Parathyroid adenoma (tissue), 2 donors: ENCODE measurements around the gene ZNF746.
"Not testable (repeated sequence)": the region's sequence is repeated elsewhere in the genome, so short reads cannot be mapped to it uniquely, and the experiment has no call there.

ENCODE experiments used
- H2AFZ ChIP-seq: fragments of 300-600 bp; sonication (generic); one replicate; pipeline ENCODE4 v1.7.0; 2017; ENCODE audit warnings: antibody characterized with exemption, mild to moderate bottlenecking
- H3K27ac ChIP-seq: fragments of 300-600 bp; sonication (generic); one replicate; pipeline ENCODE4 v1.7.0; 2017
- H3K27me3 ChIP-seq: fragments of 300-600 bp; sonication (generic); one replicate; pipeline ENCODE4 v1.7.0; 2017; ENCODE audit warnings: low read length; ENCODE audit not compliant: control insufficient read depth, insufficient read depth
- H3K36me3 ChIP-seq: fragments of 300-600 bp; sonication (generic); one replicate; pipeline ENCODE4 v1.7.0; 2017; ENCODE audit warnings: low read length; ENCODE audit not compliant: control insufficient read depth, insufficient read depth
- H3K4me1 ChIP-seq: fragments of 300-600 bp; sonication (generic); one replicate; pipeline ENCODE4 v1.7.0; 2017; ENCODE audit warnings: control low read depth
- H3K4me2 ChIP-seq: fragments of 300-600 bp; sonication (generic); one replicate; pipeline ENCODE4 v1.7.0; 2017; ENCODE audit warnings: low read length
- H3K4me3 ChIP-seq: fragments of 300-600 bp; sonication (generic); one replicate; pipeline ENCODE4 v1.7.0; 2017; ENCODE audit warnings: low read depth, low read length
- H3K79me2 ChIP-seq: fragments of 300-600 bp; sonication (generic); one replicate; pipeline ENCODE4 v1.7.0; 2017; ENCODE audit warnings: control low read depth
- H3K9ac ChIP-seq: fragments of 300-600 bp; sonication (generic); one replicate; pipeline ENCODE4 v1.7.0; 2017; ENCODE audit warnings: mild to moderate bottlenecking
- H3K9me3 ChIP-seq: fragments of 300-600 bp; sonication (generic); one replicate; pipeline ENCODE4 v1.7.0; 2017; ENCODE audit warnings: low read length; ENCODE audit not compliant: control insufficient read depth
- TF ChIP-seq, protein P1 (sequence below): fragments of 300-600 bp; sonication (generic); IDR thresholded peaks from one replicate; pipeline ENCODE4 v1.7.0; 2017; ENCODE audit warnings: antibody characterized with exemption, mild to moderate bottlenecking
- donor health status: primary hyperparathyroidism.

Gene ZNF746

DNA sequence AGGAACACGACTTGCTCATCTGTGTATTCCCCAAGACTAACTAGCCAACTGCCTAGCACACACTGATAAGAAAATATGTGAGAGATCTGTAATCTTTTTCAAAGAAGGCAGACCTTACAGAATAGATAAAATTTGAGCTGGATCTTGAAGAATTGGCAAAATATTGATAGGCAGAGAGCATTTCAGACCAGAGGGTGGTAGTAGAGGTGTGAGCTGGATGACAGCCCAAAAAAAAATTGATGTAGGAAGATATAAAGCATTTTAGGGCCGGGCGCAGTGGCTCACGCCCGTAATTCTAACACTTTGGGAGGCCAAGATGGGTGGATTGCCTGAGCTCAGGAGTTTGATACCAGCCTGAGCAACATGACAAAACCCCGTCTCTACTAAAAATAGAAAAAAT, 1.2 kb upstream of the ZNF746 start:
- Histone ChIP-seq H3K9me3 (no peaks in the 10 kb centered on the region), H3K36me3 (no peaks in the 10 kb centered on the region), H3K4me2 (no peak overlapping the region), H3K4me1 (peaks cover 16% of the 10 kb centered on the region), H3K27ac (no peak overlapping the region), H3K4me3 (no peak overlapping the region), H2AFZ (no peak overlapping the region), H3K9ac (no peak overlapping the region), H3K79me2 (peaks cover 5% of the 10 kb centered on the region), H3K27me3 (no peaks in the 10 kb centered on the region)
- TF ChIP-seq, protein P1, sequence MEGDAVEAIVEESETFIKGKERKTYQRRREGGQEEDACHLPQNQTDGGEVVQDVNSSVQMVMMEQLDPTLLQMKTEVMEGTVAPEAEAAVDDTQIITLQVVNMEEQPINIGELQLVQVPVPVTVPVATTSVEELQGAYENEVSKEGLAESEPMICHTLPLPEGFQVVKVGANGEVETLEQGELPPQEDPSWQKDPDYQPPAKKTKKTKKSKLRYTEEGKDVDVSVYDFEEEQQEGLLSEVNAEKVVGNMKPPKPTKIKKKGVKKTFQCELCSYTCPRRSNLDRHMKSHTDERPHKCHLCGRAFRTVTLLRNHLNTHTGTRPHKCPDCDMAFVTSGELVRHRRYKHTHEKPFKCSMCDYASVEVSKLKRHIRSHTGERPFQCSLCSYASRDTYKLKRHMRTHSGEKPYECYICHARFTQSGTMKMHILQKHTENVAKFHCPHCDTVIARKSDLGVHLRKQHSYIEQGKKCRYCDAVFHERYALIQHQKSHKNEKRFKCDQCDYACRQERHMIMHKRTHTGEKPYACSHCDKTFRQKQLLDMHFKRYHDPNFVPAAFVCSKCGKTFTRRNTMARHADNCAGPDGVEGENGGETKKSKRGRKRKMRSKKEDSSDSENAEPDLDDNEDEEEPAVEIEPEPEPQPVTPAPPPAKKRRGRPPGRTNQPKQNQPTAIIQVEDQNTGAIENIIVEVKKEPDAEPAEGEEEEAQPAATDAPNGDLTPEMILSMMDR = no peak

DNA sequence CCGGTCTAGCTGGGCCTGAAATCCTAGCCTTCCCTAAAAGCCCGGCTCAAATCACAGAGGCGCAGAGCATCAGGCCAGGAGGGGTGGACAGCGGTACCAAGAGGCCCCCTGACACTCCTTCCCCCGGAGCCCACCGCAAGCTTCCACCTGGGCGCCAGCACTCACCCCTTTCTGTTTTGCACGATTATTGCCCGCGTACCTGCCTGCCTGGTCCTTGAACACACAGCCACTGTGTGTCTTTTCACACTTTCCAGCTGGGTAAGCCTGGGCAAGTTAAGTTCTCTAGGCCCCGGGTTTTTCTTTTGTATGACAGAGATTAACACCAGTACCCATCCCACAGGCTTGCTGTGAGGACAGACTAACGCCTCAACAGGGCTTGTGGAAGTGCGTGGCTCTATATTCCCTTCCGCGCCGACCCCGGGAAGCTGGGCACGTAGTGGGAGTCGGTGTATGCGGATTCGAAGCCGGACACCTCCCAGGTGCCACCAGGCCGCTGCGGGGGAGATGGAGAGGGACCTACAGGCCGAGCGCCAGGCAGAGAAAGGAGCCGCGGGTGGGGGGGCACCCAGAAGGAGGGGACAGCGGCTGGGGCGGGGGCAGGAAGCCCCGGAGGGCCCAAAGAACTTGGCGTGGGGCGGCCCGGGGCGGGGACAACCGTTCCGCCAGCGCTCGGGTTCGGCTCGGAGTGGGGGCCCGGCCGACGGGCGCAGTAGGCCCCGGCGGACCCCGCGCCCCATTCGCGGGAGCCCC, 792 bp downstream of the ZNF746 start:
- no peaks in the 10 kb centered on the region for H3K36me3 ChIP-seq
- no peaks in the 10 kb centered on the region for H3K9me3 ChIP-seq
- H2AFZ ChIP-seq = peak overlapping the region; percentile 75
- H3K27me3 ChIP-seq = no peaks in the 10 kb centered on the region
- peaks cover 16% of the 10 kb centered on the region for H3K4me1 ChIP-seq
- peak overlapping the region; percentile 91 for H3K4me2 ChIP-seq
- H3K9ac ChIP-seq = peak overlapping the region; percentile 72
- TF ChIP-seq, protein P1 = no peak
- peak overlapping the region; percentile 80 for H3K4me3 ChIP-seq
- H3K27ac ChIP-seq = peak overlapping the region; percentile 46
- peaks cover 12% of the 10 kb centered on the region for H3K79me2 ChIP-seq

DNA sequence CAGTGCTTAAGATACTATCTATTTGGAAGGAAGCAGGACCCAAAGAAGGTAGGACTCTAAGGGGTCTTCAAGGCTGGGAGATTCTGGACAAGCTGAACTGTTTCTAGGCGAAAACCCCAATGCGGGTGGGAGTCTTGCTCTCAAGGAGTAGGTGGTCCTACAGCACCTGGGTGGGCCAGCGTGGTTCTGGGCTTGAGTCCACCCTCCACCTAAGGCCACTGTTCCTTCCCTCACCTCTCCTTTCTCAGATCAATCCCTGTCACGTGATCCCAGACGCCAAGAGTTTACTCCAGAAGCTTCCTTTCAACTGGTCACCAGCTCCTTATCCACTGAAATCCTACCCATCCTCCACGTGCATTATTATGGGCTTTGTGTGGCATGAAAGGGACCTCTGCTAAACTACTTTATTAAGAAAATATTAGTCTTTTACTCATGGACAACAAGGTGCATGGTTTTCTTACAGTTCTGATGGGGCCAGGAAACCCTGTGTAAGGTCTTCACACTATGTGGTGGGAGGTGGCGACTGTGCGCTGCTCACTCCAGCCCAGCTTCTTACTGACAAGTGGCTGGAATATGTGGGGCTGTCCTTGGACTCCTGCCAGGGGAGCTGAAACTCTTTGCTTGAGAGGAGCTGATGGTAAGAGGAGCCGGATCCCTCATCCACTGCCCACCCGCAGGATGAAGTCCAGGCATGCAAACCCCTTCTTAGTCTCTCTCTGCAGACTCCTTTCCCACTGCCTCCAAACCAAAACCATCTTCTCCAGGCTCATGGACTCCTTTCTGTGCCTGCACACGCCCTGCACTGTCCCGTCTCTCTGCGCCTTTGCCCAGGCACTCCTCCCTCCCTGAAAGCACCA, 1.6 kb downstream of the ZNF746 start:
- Histone ChIP-seq H3K9ac (no peak overlapping the region), H2AFZ (no peak overlapping the region), H3K79me2 (peaks cover 12% of the 10 kb centered on the region), H3K4me3 (peak overlapping the region; percentile 80), H3K27ac (peak overlapping the region; percentile 46), H3K9me3 (no peaks in the 10 kb centered on the region), H3K27me3 (no peaks in the 10 kb centered on the region), H3K36me3 (no peaks in the 10 kb centered on the region), H3K4me1 (peaks cover 16% of the 10 kb centered on the region), H3K4me2 (peak overlapping the region; percentile 91)
- TF ChIP-seq, protein P1 = no peak

DNA sequence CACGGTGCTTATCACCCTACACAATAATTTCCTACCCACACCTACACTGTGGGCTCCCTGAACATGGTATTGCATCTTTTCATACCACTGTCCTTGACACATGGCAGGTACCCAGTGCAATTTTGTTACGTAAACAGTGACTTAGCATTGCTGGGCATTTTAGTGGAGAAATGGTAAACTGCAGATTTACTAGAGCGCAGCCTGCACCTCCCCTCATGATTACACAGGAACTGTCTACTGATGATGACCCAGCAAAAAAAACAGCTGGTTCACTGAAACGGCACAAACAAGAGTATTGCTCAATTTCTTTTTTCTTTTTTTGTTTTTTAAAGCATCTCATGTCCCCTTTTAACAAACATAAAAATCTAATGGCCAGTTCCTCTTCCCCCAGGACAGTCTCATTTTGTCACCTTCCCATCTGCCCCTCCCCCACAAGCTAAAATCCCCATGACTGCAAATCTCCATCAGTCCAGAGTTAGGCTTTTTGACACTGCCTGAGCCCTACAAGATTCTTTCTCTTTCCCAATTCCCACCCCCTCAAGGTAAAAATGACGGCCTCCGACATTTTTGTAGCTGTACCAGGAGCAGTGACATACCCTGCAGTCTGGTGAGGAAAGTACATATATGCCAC, 2.8 kb downstream of the ZNF746 start:
- no peaks in the 10 kb centered on the region for H3K27me3 ChIP-seq
- peaks cover 15% of the 10 kb centered on the region for H3K79me2 ChIP-seq
- H3K4me3 ChIP-seq = peak overlapping the region; percentile 20
- no peak overlapping the region for H2AFZ ChIP-seq
- H3K27ac ChIP-seq = peak overlapping the region; percentile 8
- H3K36me3 ChIP-seq = no peaks in the 10 kb centered on the region
- no peak overlapping the region for H3K9ac ChIP-seq
- peak overlapping the region; percentile 47 for H3K4me2 ChIP-seq
- TF ChIP-seq, protein P1 = no peak
- no peaks in the 10 kb centered on the region for H3K9me3 ChIP-seq
- H3K4me1 ChIP-seq = peaks cover 16% of the 10 kb centered on the region

DNA sequence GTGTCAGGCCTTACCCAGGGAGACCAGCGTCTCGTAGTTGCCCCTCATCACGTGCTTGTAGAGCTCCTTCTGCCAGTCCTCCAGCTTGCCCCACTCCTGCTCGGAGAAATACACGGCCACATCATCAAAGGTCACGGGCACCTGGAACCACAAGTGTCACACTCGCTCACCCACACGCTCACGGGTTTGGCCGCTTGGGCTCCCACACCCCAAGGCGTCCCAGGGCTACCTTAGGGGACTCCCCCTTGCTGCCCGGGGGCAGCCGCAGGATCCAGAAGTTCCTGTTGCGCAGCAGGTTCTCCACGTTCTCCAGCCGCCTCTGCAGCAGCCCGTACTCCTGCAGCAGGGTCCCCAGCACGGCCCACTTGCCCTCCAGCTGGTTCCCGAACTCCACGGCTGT, 3.6 kb downstream of the ZNF746 start:
- not testable (repeated sequence) for H3K9me3 ChIP-seq, H3K4me3 ChIP-seq, H3K36me3 ChIP-seq, H2AFZ ChIP-seq, H3K9ac ChIP-seq, H3K4me2 ChIP-seq, H3K27me3 ChIP-seq, H3K27ac ChIP-seq
- peaks cover 17% of the 10 kb centered on the region for H3K79me2 ChIP-seq
- peaks cover 16% of the 10 kb centered on the region for H3K4me1 ChIP-seq
